ENCODE data around the gene CEP104. TPM values are rescaled to one million over a fixed set of nuclear protein-coding genes. Genes with fewer than 3 reads are reported as not detected.

CEP104 gene
- total RNA-seq, 4 donors from 2014 or later = 26.0 to 41.6 (median 30.8) TPM

GRCh38 chr1:3772715-3773571 lies 84.1 kb downstream of the CEP104 start, which contains the start of gene SMIM1:
TSS of gene SMIM1 (plus strand) at chr1:3772749. CDS start at chr1:3775374, 2,625 bp downstream.
- peak; percentile 60 to 64 for DNase-seq
- H3K9me3 ChIP-seq = no peaks in the 10 kb centered on the region
- H3K4me3 ChIP-seq (replicated peaks in 1 of 3) = peak within 1 kb of the TSS in 2 of 3 donors; percentile 49 to 65
- H3K4me1 ChIP-seq = peaks cover 46 to 60% of the 10 kb centered on the region in 2 donors
- WGBS, 2 donors = 9 to 10% methylated on average over 21 to 23 of the region's 55 CpGs
- intact Hi-C loops (cut with DNase I) = no loop called here
- peak within 1 kb of the TSS; percentile 45 to 69 (median 64) for H3K27ac ChIP-seq
- no peaks in the 10 kb centered on the region for H3K36me3 ChIP-seq
- H3K27me3 ChIP-seq = no peaks in the 10 kb centered on the region
- no peak for TF ChIP-seq POLR2A (IDR thresholded peaks at IDR 0.05)
- no peak for TF ChIP-seq CTCF (IDR thresholded peaks at IDR 0.05)

GRCh38 chr1:3772027-3772714 lies 84.8 kb downstream of the CEP104 start:
- TF ChIP-seq CTCF (IDR thresholded peaks at IDR 0.05) (no peak), POLR2A (IDR thresholded peaks at IDR 0.05) (peak in 1 of 2 donors; percentile 19)
- intact Hi-C loops (cut with DNase I) = no loop called here
- Histone ChIP-seq H3K27me3 (no peaks in the 10 kb centered on the region), H3K27ac (peak overlapping the region in 1 of 3 donors; percentile 64), H3K4me3 (replicated peaks in 1 of 3) (peak overlapping the region in 2 of 3 donors; percentile 49 to 65), H3K9me3 (no peaks in the 10 kb centered on the region), H3K4me1 (peaks cover 42 to 57% of the 10 kb centered on the region in 2 donors), H3K36me3 (no peaks in the 10 kb centered on the region)
- 0% methylated on average over 6 to 10 of the region's 61 CpGs for WGBS, 2 donors
- DNase-seq = peak; percentile 95 to 96

GRCh38 chr1:3771108-3772026 lies 85.6 kb downstream of the CEP104 start:
- WGBS, 2 donors = 45 to 67% methylated on average over 7 to 26 of the region's 32 CpGs
- TF ChIP-seq POLR2A (IDR thresholded peaks at IDR 0.05) (no peak), CTCF (IDR thresholded peaks at IDR 0.05) (no peak)
- H3K9me3 ChIP-seq = no peaks in the 10 kb centered on the region
- intact Hi-C loops (cut with DNase I) = no loop called here
- no peak for DNase-seq
- no peaks in the 10 kb centered on the region for H3K36me3 ChIP-seq
- H3K27ac ChIP-seq = no peak overlapping the region
- no peaks in the 10 kb centered on the region for H3K27me3 ChIP-seq
- H3K4me1 ChIP-seq = peaks cover 34 to 49% of the 10 kb centered on the region in 2 donors
- H3K4me3 ChIP-seq (replicated peaks in 1 of 3) = peak overlapping the region in 1 of 3 donors; percentile 65

GRCh38 chr1:3770047-3770765 lies 86.8 kb downstream of the CEP104 start:
- Histone ChIP-seq H3K9me3 (no peaks in the 10 kb centered on the region), H3K4me1 (peaks cover 22 to 37% of the 10 kb centered on the region in 2 donors), H3K27ac (no peak overlapping the region), H3K36me3 (no peaks in the 10 kb centered on the region), H3K27me3 (no peaks in the 10 kb centered on the region), H3K4me3 (replicated peaks in 1 of 3) (no peak overlapping the region)
- intact Hi-C loops (cut with DNase I) = no loop called here
- WGBS, 2 donors = 93 to 94% methylated on average over 13 to 15 of the region's 16 CpGs
- no peak for DNase-seq
- TF ChIP-seq POLR2A (IDR thresholded peaks at IDR 0.05) = no peak
- TF ChIP-seq CTCF (IDR thresholded peaks at IDR 0.05) = no peak
